HepG2 (cell line): ENCODE results near the gene VEZT. TPM values are rescaled to one million over a fixed set of nuclear protein-coding genes. Genes with fewer than 3 reads are reported as not detected.

Source experiments
- CHD2 ChIP-seq: IDR thresholded peaks from 2 replicates; pipeline ENCODE4 v1.6.1; 2011; ENCODE audit warnings: low read depth, low read length, improper control_type of control experiment
- KDM2A ChIP-seq: sonication (generic); formaldehyde crosslinking; IDR thresholded peaks from 2 replicates; pipeline ENCODE4 v1.4.0; 2020; ENCODE audit warnings: low read depth, missing genetic modification reagents, borderline replicate concordance
- REPIN1 ChIP-seq: sonication (generic); formaldehyde crosslinking; IDR thresholded peaks from 2 replicates; pipeline ENCODE4 v1.8.0; 2022; ENCODE audit warnings: missing genetic modification reagents, low read depth, mild to moderate bottlenecking, borderline replicate concordance
- SIN3A ChIP-seq: IDR thresholded peaks from 2 replicates; pipeline ENCODE4 v1.6.1; 2011; ENCODE audit warnings: low read depth, mild to moderate bottlenecking, control low read depth, low read length, borderline replicate concordance
- YY1 ChIP-seq: IDR thresholded peaks from 2 replicates; pipeline ENCODE4 v1.6.1; 2011; ENCODE audit warnings: low read length, low read depth, moderate library complexity, mild to moderate bottlenecking; ENCODE audit not compliant: insufficient read depth, insufficient replicate concordance
- ZBTB7A ChIP-seq: sonication (generic); formaldehyde crosslinking; IDR thresholded peaks from 2 replicates; pipeline ENCODE4 v1.8.0; 2022; ENCODE audit warnings: mild to moderate bottlenecking, missing genetic modification reagents
- ZNF30 ChIP-seq: sonication (generic); formaldehyde crosslinking; IDR thresholded peaks from 2 replicates; pipeline ENCODE4 v1.5.0; 2020; ENCODE audit warnings: mild to moderate bottlenecking, missing genetic modification reagents
- ZNF331 ChIP-seq: sonication (generic); formaldehyde crosslinking; IDR thresholded peaks from 2 replicates; pipeline ENCODE4 v1.4.0; 2020; ENCODE audit warnings: missing genetic modification reagents
- ZNF335 ChIP-seq: sonication (generic); formaldehyde crosslinking; IDR thresholded peaks from 2 replicates; pipeline ENCODE4 v1.4.0; 2020; ENCODE audit warnings: missing genetic modification reagents
- ZNF614 ChIP-seq: IDR thresholded peaks from 2 replicates; pipeline ENCODE4 v1.6.1; 2018; ENCODE audit warnings: missing biosample characterization, missing genetic modification reagents, inconsistent platforms, borderline replicate concordance
- ZNF615 ChIP-seq: sonication (generic); formaldehyde crosslinking; IDR thresholded peaks from 2 replicates; pipeline ENCODE4 v1.5.0; 2020; ENCODE audit warnings: mild to moderate bottlenecking, missing genetic modification reagents, borderline replicate concordance
- ZNF644 ChIP-seq: IDR thresholded peaks from 2 replicates; pipeline ENCODE4 v1.6.1; 2016; ENCODE audit warnings: low read depth
- ZNF674 ChIP-seq: sonication (generic); formaldehyde crosslinking; IDR thresholded peaks from 2 replicates; pipeline ENCODE4 v1.5.0; 2020; ENCODE audit warnings: low read depth, mild to moderate bottlenecking, missing genetic modification reagents
- polyA plus RNA-seq, 8 experiments: library from polyadenylated mRNA; depleted of rRNA in 3 of 8; stranded (reverse) in 7 of 8; unstranded in 1 of 8; fragments of >200 nt; fragmentation: Illumina TruSeq in 4 of 8; extraction: Trizol in 4 of 8; gene quantifications; 2 replicates each; pipeline versions ENCODE4 v1.2.1 to v1.2.3, GENCODE V29; 2011 to 2016; ENCODE audit warnings: low read depth in 4 of 8, missing spikeins in 1 of 8, mixed read lengths in 1 of 8; ENCODE audit not compliant: insufficient read depth in 1 of 8
- total RNA-seq, 5 experiments: library from RNA; depleted of rRNA; stranded (reverse); fragments of >200 nt; fragmentation: Illumina TruSeq; extraction: Trizol; gene quantifications; 2 replicates each; pipeline ENCODE4 v1.2.3, GENCODE V29; 2016; ENCODE audit warnings: low read depth in 1 of 5
- TF ChIP-seq, protein P1 (sequence below): IDR thresholded peaks from 2 replicates; pipeline ENCODE4 v1.6.1; 2016; ENCODE audit warnings: missing compliant biosample characterization, missing genetic modification reagents, borderline replicate concordance
- TF ChIP-seq, protein P2 (sequence below): sonication (generic); formaldehyde crosslinking; IDR thresholded peaks from 2 replicates; pipeline ENCODE4 v1.4.0; 2020; ENCODE audit warnings: missing genetic modification reagents
- TF ChIP-seq, protein P3 (sequence below): sonication (generic); formaldehyde crosslinking; conservative IDR thresholded peaks from 2 replicates; pipeline ENCODE4 v1.5.0; 2020; ENCODE audit warnings: missing genetic modification reagents
- TF ChIP-seq, protein P4 (sequence below), 2 experiments: fragments of 450-650 bp in 1 of 2; sonication (generic) in 1 of 2; formaldehyde crosslinking; IDR thresholded peaks; 2 replicates each; pipeline versions ENCODE4 v1.5.0 to v1.8.0; 2020 to 2022; ENCODE audit warnings: mild to moderate bottlenecking in 1 of 2, missing genetic modification reagents in 1 of 2
- TF ChIP-seq, protein P5 (sequence below): sonication (generic); formaldehyde crosslinking; IDR thresholded peaks from 2 replicates; pipeline ENCODE4 v1.8.1; 2022; ENCODE audit warnings: mild to moderate bottlenecking, missing genetic modification reagents

VEZT gene
- total and polyA plus RNA-seq, 2 of the 13 experiments (the other 11 are each of a cell fraction or from before 2014, with no cell fraction given): 35.5 to 51.6 TPM

DNA sequence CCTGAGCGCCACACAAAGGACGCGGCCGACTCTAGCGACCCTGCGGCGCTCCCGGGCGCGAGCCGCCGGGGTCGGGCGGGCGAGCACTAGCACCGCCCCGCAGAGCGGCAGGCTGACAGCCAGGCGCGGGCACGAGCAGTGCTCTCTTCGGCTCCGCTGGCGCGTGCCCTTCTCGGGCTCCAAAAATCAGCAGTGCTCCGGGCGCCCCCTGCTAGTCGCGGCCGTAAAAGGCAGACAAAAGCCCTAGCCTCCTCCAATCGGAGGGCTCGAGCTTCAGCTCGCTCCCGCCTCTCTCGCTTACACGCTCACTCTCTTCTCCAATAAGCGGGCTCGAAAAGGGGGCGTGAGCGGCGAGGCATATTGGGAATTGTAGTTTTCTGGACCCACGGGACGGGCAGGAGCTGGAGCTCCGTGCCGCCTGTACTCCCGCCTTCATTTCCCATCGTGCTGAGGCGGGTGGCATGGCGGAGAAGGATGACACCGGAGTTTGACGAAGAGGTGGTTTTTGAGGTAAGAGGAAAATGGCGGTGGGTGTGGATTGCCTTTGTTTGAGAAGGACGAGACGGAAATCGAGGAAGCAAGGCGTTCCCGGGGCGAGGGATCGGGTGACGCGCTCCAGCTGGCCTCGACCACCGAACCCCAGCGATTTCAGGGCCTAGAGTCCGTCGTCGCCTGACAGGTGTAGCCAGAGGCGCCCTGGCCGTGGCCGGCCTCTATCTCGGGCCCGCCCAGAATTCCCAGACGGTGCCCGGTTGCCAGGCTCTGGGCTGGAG lies at the start of gene VEZT, which contains the start of gene FGD6 (continued):
- TF ChIP-seq ZNF30 (no peak), ZNF674 (no peak), ZNF644 (CRISPR knock-in tag) (no peak), ZNF335 (CRISPR knock-in tag) (peak; percentile 75; the same call in 1 of the 2 replicates), ZBTB7A (CRISPR knock-in tag) (peak; percentile 59; the same call in 1 of the 2 replicates), REPIN1 (CRISPR knock-in tag) (peak; percentile 59; the same call in 1 of the 2 replicates), SIN3A (peak; percentile 67; the same call in 1 of the 2 replicates), KDM2A (CRISPR knock-in tag) (peak; percentile 85), CHD2 (peak; percentile 48; the same call in 1 of the 2 replicates), ZNF615 (CRISPR knock-in tag) (0 out of 2 replicates have a peak, but pooled peaks have one; percentile 71), YY1 (peak; percentile 92), ZNF331 (CRISPR knock-in tag) (peak; percentile 61; the same call in 1 of the 2 replicates), ZNF614 (CRISPR knock-in tag) (peak; percentile 54; the same call in 1 of the 2 replicates)
- TF ChIP-seq, protein P1, sequence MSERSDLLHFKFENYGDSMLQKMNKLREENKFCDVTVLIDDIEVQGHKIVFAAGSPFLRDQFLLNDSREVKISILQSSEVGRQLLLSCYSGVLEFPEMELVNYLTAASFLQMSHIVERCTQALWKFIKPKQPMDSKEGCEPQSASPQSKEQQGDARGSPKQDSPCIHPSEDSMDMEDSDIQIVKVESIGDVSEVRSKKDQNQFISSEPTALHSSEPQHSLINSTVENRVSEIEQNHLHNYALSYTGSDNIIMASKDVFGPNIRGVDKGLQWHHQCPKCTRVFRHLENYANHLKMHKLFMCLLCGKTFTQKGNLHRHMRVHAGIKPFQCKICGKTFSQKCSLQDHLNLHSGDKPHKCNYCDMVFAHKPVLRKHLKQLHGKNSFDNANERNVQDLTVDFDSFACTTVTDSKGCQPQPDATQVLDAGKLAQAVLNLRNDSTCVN (CRISPR knock-in tag): peak; percentile 65
- TF ChIP-seq, protein P2, sequence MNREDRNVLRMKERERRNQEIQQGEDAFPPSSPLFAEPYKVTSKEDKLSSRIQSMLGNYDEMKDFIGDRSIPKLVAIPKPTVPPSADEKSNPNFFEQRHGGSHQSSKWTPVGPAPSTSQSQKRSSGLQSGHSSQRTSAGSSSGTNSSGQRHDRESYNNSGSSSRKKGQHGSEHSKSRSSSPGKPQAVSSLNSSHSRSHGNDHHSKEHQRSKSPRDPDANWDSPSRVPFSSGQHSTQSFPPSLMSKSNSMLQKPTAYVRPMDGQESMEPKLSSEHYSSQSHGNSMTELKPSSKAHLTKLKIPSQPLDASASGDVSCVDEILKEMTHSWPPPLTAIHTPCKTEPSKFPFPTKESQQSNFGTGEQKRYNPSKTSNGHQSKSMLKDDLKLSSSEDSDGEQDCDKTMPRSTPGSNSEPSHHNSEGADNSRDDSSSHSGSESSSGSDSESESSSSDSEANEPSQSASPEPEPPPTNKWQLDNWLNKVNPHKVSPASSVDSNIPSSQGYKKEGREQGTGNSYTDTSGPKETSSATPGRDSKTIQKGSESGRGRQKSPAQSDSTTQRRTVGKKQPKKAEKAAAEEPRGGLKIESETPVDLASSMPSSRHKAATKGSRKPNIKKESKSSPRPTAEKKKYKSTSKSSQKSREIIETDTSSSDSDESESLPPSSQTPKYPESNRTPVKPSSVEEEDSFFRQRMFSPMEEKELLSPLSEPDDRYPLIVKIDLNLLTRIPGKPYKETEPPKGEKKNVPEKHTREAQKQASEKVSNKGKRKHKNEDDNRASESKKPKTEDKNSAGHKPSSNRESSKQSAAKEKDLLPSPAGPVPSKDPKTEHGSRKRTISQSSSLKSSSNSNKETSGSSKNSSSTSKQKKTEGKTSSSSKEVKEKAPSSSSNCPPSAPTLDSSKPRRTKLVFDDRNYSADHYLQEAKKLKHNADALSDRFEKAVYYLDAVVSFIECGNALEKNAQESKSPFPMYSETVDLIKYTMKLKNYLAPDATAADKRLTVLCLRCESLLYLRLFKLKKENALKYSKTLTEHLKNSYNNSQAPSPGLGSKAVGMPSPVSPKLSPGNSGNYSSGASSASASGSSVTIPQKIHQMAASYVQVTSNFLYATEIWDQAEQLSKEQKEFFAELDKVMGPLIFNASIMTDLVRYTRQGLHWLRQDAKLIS (CRISPR knock-in tag): 0 out of 2 replicates have a peak, but pooled peaks have one; percentile 7
- TF ChIP-seq, protein P3, sequence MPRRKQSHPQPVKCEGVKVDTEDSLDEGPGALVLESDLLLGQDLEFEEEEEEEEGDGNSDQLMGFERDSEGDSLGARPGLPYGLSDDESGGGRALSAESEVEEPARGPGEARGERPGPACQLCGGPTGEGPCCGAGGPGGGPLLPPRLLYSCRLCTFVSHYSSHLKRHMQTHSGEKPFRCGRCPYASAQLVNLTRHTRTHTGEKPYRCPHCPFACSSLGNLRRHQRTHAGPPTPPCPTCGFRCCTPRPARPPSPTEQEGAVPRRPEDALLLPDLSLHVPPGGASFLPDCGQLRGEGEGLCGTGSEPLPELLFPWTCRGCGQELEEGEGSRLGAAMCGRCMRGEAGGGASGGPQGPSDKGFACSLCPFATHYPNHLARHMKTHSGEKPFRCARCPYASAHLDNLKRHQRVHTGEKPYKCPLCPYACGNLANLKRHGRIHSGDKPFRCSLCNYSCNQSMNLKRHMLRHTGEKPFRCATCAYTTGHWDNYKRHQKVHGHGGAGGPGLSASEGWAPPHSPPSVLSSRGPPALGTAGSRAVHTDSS (CRISPR knock-in tag): no peak
- TF ChIP-seq, protein P4, sequence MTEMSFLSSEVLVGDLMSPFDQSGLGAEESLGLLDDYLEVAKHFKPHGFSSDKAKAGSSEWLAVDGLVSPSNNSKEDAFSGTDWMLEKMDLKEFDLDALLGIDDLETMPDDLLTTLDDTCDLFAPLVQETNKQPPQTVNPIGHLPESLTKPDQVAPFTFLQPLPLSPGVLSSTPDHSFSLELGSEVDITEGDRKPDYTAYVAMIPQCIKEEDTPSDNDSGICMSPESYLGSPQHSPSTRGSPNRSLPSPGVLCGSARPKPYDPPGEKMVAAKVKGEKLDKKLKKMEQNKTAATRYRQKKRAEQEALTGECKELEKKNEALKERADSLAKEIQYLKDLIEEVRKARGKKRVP (CRISPR knock-in tag; IDR thresholded peaks at IDR 0.05): 0 out of 4 replicates have a peak, but pooled peaks of 1 of the 2 experiments have one; percentile 46
- TF ChIP-seq, protein P5, sequence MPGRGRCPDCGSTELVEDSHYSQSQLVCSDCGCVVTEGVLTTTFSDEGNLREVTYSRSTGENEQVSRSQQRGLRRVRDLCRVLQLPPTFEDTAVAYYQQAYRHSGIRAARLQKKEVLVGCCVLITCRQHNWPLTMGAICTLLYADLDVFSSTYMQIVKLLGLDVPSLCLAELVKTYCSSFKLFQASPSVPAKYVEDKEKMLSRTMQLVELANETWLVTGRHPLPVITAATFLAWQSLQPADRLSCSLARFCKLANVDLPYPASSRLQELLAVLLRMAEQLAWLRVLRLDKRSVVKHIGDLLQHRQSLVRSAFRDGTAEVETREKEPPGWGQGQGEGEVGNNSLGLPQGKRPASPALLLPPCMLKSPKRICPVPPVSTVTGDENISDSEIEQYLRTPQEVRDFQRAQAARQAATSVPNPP (CRISPR knock-in tag): no peak; the same call in 1 of the 2 replicates
